ENCODE data around the gene SHC3.

- TF ChIP-seq POLR2AphosphoS5 (IDR thresholded peaks at IDR 0.05) (no peak), CTCF (IDR thresholded peaks at IDR 0.05) (no peak), POLR2A (IDR thresholded peaks at IDR 0.05; ENCODE audit: low read depth) (no peak), EP300 (IDR thresholded peaks at IDR 0.05) (no peak)
These were observed 183.0 kb downstream of the SHC3 start for GRCh38 chr9:88995627-88996026.
